Measurements from ENCODE around the gene ARMC5. TPM values are rescaled to one million over a fixed set of nuclear protein-coding genes. Genes with fewer than 3 reads are reported as not detected.
A peak's percentile ranks its signal among the peaks of the same experiment; 100 is the strongest.

Gene ARMC5
- total and polyA plus RNA-seq, 4 donors = 8.6 to 24.7 (median 17.0) TPM

DNA sequence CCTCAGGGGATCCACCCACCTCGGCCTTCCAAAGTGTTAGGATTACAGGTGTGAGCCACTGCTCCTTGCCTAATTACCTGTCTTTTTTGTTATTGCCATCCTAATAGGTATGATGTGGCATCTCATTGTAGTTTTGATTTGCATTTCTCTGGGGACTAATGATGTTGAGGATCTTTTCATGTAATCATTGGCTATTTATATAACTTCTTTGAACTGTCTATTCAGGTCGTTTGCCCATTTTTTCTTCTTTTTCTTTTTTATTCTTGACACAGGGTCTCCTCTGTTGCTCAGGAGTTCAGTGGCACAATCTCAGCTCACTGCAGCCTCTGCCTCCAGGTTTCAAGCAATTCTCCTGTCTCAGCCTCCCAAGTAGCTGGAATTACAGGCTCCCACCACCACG, 11.3 kb downstream of the ARMC5 start:
- Histone ChIP-seq H3K4me1 (ENCODE audit: control insufficient read depth, insufficient read depth, low read length) (peaks cover 17% of the 10 kb centered on the region), H3K36me3 (ENCODE audit: control insufficient read depth, insufficient read depth, low read length) (peaks cover 29% of the 10 kb centered on the region), H3K27me3 (ENCODE audit: control insufficient read depth, insufficient read depth, low read length) (peaks cover 22% of the 10 kb centered on the region), H3K27ac (ENCODE audit: low read depth, low read length) (no peak overlapping the region), H3K9me3 (ENCODE audit: control insufficient read depth, insufficient read depth, low read length) (no peaks in the 10 kb centered on the region), H3K4me3 (ENCODE audit: low read depth, low read length) (no peak overlapping the region)
- no peak for DNase-seq (ENCODE audit: low read depth in 4 of 6, low spot score in 6 of 6)
- 40% methylated on average over 1 of the region's 3 CpGs for WGBS (ENCODE audit: insufficient coverage)

DNA sequence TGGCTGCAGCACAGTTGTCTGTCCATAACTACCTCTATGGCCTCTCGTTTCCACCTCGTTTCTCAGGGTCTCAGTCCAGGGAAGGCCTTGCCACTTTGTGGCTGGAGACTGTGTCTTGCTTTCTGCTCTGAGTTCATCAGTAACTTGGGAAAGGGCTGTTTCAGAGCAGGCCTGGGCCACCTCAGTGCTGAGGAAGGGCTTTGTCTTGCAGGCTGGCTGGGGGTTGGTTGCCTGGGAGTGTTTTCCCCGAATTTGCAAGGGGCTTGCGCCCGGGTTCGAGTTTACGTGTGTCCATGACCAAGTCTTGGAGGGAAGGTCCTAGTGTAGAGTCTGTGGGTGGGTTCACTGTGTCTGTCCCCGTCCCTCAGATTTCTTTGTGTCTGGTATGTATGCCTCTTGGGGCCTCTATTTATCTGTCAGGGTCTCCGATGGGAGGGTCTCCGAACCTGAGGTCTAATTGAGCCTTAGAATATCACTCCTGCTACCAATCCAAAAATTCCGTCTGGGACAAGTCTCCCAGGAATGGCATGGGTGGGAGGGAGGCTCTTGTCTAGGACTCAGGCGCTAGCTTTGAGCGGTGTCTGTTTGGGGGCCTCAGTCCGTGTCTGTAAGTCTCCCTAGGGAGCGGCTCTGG, 12.1 kb downstream of the ARMC5 start:
- Histone ChIP-seq H3K4me1 (ENCODE audit: control insufficient read depth, insufficient read depth, low read length) (peaks cover 24% of the 10 kb centered on the region), H3K9me3 (ENCODE audit: control insufficient read depth, insufficient read depth, low read length) (no peaks in the 10 kb centered on the region), H3K27ac (ENCODE audit: low read depth, low read length) (peak overlapping the region; percentile 82), H3K36me3 (ENCODE audit: control insufficient read depth, insufficient read depth, low read length) (peaks cover 29% of the 10 kb centered on the region), H3K27me3 (ENCODE audit: control insufficient read depth, insufficient read depth, low read length) (peaks cover 30% of the 10 kb centered on the region), H3K4me3 (ENCODE audit: low read depth, low read length) (peak overlapping the region; percentile 60)
- WGBS (ENCODE audit: insufficient coverage) = 38% methylated on average over 13 of the region's 15 CpGs
- DNase-seq (ENCODE audit: low read depth in 4 of 6, low spot score in 6 of 6) = no peak

GRCh38 chr16:31471875-31472708, 12.8 kb downstream of the ARMC5 start, which contains the start of gene TGFB1I1:
Gene TGFB1I1 (plus strand): TSS chr16:31472152. CDS start chr16:31472189, 37 bp downstream.
- Histone ChIP-seq H3K4me1 (ENCODE audit: control insufficient read depth, insufficient read depth, low read length) (peaks cover 29% of the 10 kb centered on the region), H3K27ac (ENCODE audit: low read depth, low read length) (peak within 1 kb of the TSS; percentile 91), H3K27me3 (ENCODE audit: control insufficient read depth, insufficient read depth, low read length) (peaks cover 35% of the 10 kb centered on the region), H3K36me3 (ENCODE audit: control insufficient read depth, insufficient read depth, low read length) (peaks cover 23% of the 10 kb centered on the region), H3K4me3 (ENCODE audit: low read depth, low read length) (peak within 1 kb of the TSS; percentile 60), H3K9me3 (ENCODE audit: control insufficient read depth, insufficient read depth, low read length) (no peaks in the 10 kb centered on the region)
- DNase-seq (ENCODE audit: low read depth in 4 of 6, low spot score in 6 of 6) = peak in 2 of 6 donors; percentile 28 to 71
- under 1% methylated on average over 36 of the region's 63 CpGs for WGBS (ENCODE audit: insufficient coverage)

DNA sequence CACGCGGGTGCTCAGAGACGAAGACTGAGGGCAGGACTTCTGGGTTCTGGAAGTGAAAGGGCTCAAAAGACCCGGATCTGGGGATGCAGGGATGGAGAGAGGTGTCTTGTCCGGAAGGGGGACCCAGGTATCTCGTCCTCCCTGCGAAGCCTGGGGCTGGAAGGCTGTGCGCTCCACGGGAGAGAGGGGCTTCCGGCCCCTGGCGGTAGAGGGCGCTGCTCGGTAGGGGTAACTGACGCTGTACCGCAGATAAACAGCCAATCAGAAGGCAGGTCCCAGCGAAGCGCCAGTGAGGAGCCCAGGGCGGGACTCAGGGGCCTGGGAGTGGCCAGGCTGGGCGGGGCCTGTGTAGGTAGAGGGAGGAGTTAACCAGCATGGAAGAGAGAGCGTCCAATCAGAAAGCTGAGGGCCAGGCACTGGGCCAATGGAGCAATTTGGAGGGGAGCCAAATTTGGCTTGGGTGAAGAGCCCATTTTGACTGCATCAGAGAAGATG, 13.5 kb downstream of the ARMC5 start:
- Histone ChIP-seq H3K4me1 (ENCODE audit: control insufficient read depth, insufficient read depth, low read length) (peaks cover 35% of the 10 kb centered on the region), H3K4me3 (ENCODE audit: low read depth, low read length) (peak overlapping the region; percentile 60), H3K27ac (ENCODE audit: low read depth, low read length) (peak overlapping the region; percentile 91), H3K36me3 (ENCODE audit: control insufficient read depth, insufficient read depth, low read length) (peaks cover 25% of the 10 kb centered on the region), H3K27me3 (ENCODE audit: control insufficient read depth, insufficient read depth, low read length) (peaks cover 42% of the 10 kb centered on the region), H3K9me3 (ENCODE audit: control insufficient read depth, insufficient read depth, low read length) (no peaks in the 10 kb centered on the region)
- 24% methylated on average over 20 of the region's 20 CpGs for WGBS (ENCODE audit: insufficient coverage)
- peak in 2 of 6 donors; percentile 80 to 85 for DNase-seq (ENCODE audit: low read depth in 4 of 6, low spot score in 6 of 6)

DNA sequence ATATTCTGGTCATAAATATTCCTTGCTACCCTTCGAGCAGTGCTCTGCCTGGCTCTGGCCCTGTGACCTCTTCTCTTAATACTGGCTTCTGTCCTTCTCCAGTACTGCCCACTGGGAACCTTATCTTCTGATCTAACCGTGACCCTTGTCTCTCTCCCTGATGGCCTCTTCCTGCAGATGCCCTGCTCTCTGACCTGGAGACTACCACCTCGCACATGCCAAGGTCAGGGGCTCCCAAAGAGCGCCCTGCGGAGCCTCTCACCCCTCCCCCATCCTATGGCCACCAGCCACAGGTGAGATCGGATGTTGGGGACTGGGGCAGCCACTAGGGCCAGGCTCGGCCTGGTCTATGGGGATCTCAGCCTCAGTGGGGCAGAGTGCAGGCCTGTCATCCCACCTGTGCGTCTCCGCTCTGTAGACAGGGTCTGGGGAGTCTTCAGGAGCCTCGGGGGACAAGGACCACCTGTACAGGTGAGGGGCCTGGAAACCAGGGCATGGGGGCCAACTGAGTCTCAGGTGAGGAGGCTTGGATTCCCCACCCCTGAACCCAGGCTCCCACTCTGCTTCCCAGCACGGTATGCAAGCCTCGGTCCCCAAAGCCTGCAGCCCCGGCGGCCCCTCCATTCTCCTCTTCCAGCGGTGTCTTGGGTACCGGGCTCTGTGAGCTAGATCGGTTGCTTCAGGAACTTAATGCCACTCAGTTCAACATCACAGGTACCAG, 14.1 kb downstream of the ARMC5 start:
- H3K27ac ChIP-seq (ENCODE audit: low read depth, low read length) = no peak overlapping the region
- peaks cover 35% of the 10 kb centered on the region for H3K4me1 ChIP-seq (ENCODE audit: control insufficient read depth, insufficient read depth, low read length)
- 89% methylated on average over 17 of the region's 17 CpGs for WGBS (ENCODE audit: insufficient coverage)
- no peak overlapping the region for H3K4me3 ChIP-seq (ENCODE audit: low read depth, low read length)
- H3K27me3 ChIP-seq (ENCODE audit: control insufficient read depth, insufficient read depth, low read length) = peaks cover 43% of the 10 kb centered on the region
- peaks cover 26% of the 10 kb centered on the region for H3K36me3 ChIP-seq (ENCODE audit: control insufficient read depth, insufficient read depth, low read length)
- DNase-seq (ENCODE audit: low read depth in 4 of 6, low spot score in 6 of 6) = no peak
- no peaks in the 10 kb centered on the region for H3K9me3 ChIP-seq (ENCODE audit: control insufficient read depth, insufficient read depth, low read length)

- Histone ChIP-seq H3K4me1 (ENCODE audit: control insufficient read depth, insufficient read depth, low read length) (peaks cover 35% of the 10 kb centered on the region), H3K36me3 (ENCODE audit: control insufficient read depth, insufficient read depth, low read length) (peaks cover 29% of the 10 kb centered on the region), H3K9me3 (ENCODE audit: control insufficient read depth, insufficient read depth, low read length) (no peaks in the 10 kb centered on the region), H3K27me3 (ENCODE audit: control insufficient read depth, insufficient read depth, low read length) (peaks cover 46% of the 10 kb centered on the region), H3K27ac (ENCODE audit: low read depth, low read length) (no peak overlapping the region), H3K4me3 (ENCODE audit: low read depth, low read length) (no peak overlapping the region)
- 70% methylated on average over 12 of the region's 12 CpGs for WGBS (ENCODE audit: insufficient coverage)
- DNase-seq (ENCODE audit: low read depth in 4 of 6, low spot score in 6 of 6) = no peak
Observed at GRCh38 chr16:31474173-31474714, 14.9 kb downstream of the ARMC5 start.

DNA sequence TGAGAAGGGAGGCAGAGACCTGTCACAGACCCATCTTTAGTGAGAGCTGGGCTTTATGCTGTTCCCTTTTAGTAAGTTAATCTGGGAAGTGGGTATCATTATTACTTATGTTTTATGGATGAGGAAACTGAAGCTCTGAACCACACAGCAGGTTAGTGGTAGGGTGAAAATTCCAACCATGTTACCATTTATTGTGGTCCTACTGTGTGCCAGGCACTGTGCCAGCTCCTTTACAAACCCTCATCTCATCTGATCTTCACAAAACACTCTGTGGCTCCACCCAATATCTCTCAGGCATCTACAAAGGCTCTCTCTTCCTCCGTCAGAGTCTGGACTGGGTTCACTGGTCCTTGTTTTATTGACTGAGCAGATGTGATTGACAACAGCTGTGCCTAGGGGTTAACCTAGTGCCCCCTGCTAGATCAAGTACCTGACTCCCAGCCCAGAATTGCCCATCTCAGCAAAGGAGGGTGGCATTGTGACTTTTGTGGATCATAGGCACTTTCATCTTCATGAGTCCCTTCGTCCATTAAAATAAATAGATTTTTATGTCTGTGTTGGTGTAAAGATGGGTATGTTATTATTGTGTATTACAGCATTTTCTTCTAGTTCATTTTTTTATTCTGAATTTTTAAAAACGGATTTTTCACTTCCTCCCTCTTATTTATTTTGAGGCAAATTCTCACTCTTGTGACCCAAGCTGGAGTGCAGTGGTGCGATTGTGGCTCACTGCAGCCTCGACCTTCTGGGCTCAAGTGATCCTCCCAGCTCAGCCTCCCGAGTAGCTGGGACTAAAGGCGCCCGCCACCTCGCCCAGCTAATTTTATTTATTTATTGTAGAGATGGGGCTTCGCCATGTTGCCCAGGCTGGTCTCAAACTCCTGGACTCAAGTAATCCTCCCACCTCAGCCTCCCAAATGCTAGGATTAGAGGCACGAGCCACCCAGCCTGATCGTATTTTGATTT, 15.8 kb downstream of the ARMC5 start:
- H3K36me3 ChIP-seq (ENCODE audit: control insufficient read depth, insufficient read depth, low read length) = peaks cover 29% of the 10 kb centered on the region
- H3K9me3 ChIP-seq (ENCODE audit: control insufficient read depth, insufficient read depth, low read length) = no peaks in the 10 kb centered on the region
- H3K4me3 ChIP-seq (ENCODE audit: low read depth, low read length) = no peak overlapping the region
- no peak overlapping the region for H3K27ac ChIP-seq (ENCODE audit: low read depth, low read length)
- WGBS (ENCODE audit: insufficient coverage) = 88% methylated on average over 3 of the region's 12 CpGs
- peaks cover 35% of the 10 kb centered on the region for H3K4me1 ChIP-seq (ENCODE audit: control insufficient read depth, insufficient read depth, low read length)
- H3K27me3 ChIP-seq (ENCODE audit: control insufficient read depth, insufficient read depth, low read length) = peaks cover 46% of the 10 kb centered on the region
- no peak for DNase-seq (ENCODE audit: low read depth in 4 of 6, low spot score in 6 of 6)

DNA sequence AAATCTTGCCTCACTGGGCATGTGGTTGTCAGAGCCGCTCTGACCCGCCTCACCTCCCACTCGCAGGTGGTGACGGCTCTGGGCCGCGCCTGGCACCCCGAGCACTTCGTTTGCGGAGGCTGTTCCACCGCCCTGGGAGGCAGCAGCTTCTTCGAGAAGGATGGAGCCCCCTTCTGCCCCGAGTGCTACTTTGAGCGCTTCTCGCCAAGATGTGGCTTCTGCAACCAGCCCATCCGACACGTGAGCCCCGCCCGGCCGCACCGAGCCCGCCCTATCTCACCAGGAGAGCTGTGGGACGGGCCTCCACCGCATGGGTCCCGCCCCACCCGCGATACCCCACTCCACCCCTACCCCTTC, 16.6 kb downstream of the ARMC5 start:
- Histone ChIP-seq H3K36me3 (ENCODE audit: control insufficient read depth, insufficient read depth, low read length) (peaks cover 29% of the 10 kb centered on the region), H3K27ac (ENCODE audit: low read depth, low read length) (no peak overlapping the region), H3K4me3 (ENCODE audit: low read depth, low read length) (no peak overlapping the region), H3K4me1 (ENCODE audit: control insufficient read depth, insufficient read depth, low read length) (peaks cover 35% of the 10 kb centered on the region), H3K9me3 (ENCODE audit: control insufficient read depth, insufficient read depth, low read length) (no peaks in the 10 kb centered on the region), H3K27me3 (ENCODE audit: control insufficient read depth, insufficient read depth, low read length) (peaks cover 46% of the 10 kb centered on the region)
- 30% methylated on average over 24 of the region's 26 CpGs for WGBS (ENCODE audit: insufficient coverage)
- no peak for DNase-seq (ENCODE audit: low read depth in 4 of 6, low spot score in 6 of 6)

All from spinal cord (tissue), 10 donors.